ENCODE results near the gene HRH2. TPM values are rescaled to one million over a fixed set of nuclear protein-coding genes. Genes with fewer than 3 reads are reported as not detected.

HRH2 gene
- polyA plus RNA-seq, 2 donors, result 0.18 to 0.40 TPM

- H3K9me3 ChIP-seq (ENCODE audit: control insufficient read depth in 2 of 2, insufficient read depth in 1 of 2, low read depth in 1 of 2, low read length in 1 of 2), result peaks cover 0 to 8% of the 10 kb centered on the region in 2 donors
- no peaks in the 10 kb centered on the region for H3K36me3 ChIP-seq (ENCODE audit: control insufficient read depth in 2 of 2, insufficient read depth in 2 of 2, low read length in 1 of 2)
- no peak overlapping the region for H3K27ac ChIP-seq (ENCODE audit: low read depth in 2 of 2, low read length in 1 of 2)
- 70 to 72% methylated on average over 3 of the region's 3 CpGs for WGBS, 2 donors
- H3K27me3 ChIP-seq (ENCODE audit: control insufficient read depth in 1 of 2, insufficient read depth in 2 of 2, low read length in 2 of 2), result no peaks in the 10 kb centered on the region
- no peaks in the 10 kb centered on the region for H3K4me1 ChIP-seq (ENCODE audit: control insufficient read depth in 2 of 2, insufficient read depth in 2 of 2, low read length in 1 of 2)
- H3K4me3 ChIP-seq (ENCODE audit: low read depth in 1 of 2, low read length in 2 of 2), result no peak overlapping the region
Observed at GRCh38 chr5:175731172-175731571, 73.3 kb downstream of the HRH2 start.

GRCh38 chr5:175731756-175732465 is 74.0 kb downstream of the HRH2 start:
- Histone ChIP-seq H3K27me3 (ENCODE audit: control insufficient read depth in 1 of 2, insufficient read depth in 2 of 2, low read length in 2 of 2) (no peaks in the 10 kb centered on the region), H3K4me1 (ENCODE audit: control insufficient read depth in 2 of 2, insufficient read depth in 2 of 2, low read length in 1 of 2) (no peaks in the 10 kb centered on the region), H3K4me3 (ENCODE audit: low read depth in 1 of 2, low read length in 2 of 2) (no peak overlapping the region), H3K9me3 (ENCODE audit: control insufficient read depth in 2 of 2, insufficient read depth in 1 of 2, low read depth in 1 of 2, low read length in 1 of 2) (peaks cover 0 to 8% of the 10 kb centered on the region in 2 donors), H3K27ac (ENCODE audit: low read depth in 2 of 2, low read length in 1 of 2) (no peak overlapping the region), H3K36me3 (ENCODE audit: control insufficient read depth in 2 of 2, insufficient read depth in 2 of 2, low read length in 1 of 2) (no peaks in the 10 kb centered on the region)
- WGBS, 2 donors, result 67 to 72% methylated on average over 4 of the region's 4 CpGs

- Histone ChIP-seq H3K4me1 (ENCODE audit: control insufficient read depth in 2 of 2, insufficient read depth in 2 of 2, low read length in 1 of 2) (no peaks in the 10 kb centered on the region), H3K9me3 (ENCODE audit: control insufficient read depth in 2 of 2, insufficient read depth in 1 of 2, low read depth in 1 of 2, low read length in 1 of 2) (peaks cover 0 to 6% of the 10 kb centered on the region in 2 donors), H3K36me3 (ENCODE audit: control insufficient read depth in 2 of 2, insufficient read depth in 2 of 2, low read length in 1 of 2) (no peaks in the 10 kb centered on the region), H3K27me3 (ENCODE audit: control insufficient read depth in 1 of 2, insufficient read depth in 2 of 2, low read length in 2 of 2) (no peaks in the 10 kb centered on the region), H3K4me3 (ENCODE audit: low read depth in 1 of 2, low read length in 2 of 2) (no peak overlapping the region), H3K27ac (ENCODE audit: low read depth in 2 of 2, low read length in 1 of 2) (no peak overlapping the region)
- WGBS, 2 donors, result 80 to 83% methylated on average over 6 of the region's 6 CpGs
Observed at GRCh38 chr5:175733017-175733416, 75.1 kb downstream of the HRH2 start.

- Histone ChIP-seq H3K27ac (ENCODE audit: low read depth in 2 of 2, low read length in 1 of 2) (no peak overlapping the region), H3K27me3 (ENCODE audit: control insufficient read depth in 1 of 2, insufficient read depth in 2 of 2, low read length in 2 of 2) (no peaks in the 10 kb centered on the region), H3K36me3 (ENCODE audit: control insufficient read depth in 2 of 2, insufficient read depth in 2 of 2, low read length in 1 of 2) (no peaks in the 10 kb centered on the region), H3K4me3 (ENCODE audit: low read depth in 1 of 2, low read length in 2 of 2) (no peak overlapping the region), H3K4me1 (ENCODE audit: control insufficient read depth in 2 of 2, insufficient read depth in 2 of 2, low read length in 1 of 2) (no peaks in the 10 kb centered on the region), H3K9me3 (ENCODE audit: control insufficient read depth in 2 of 2, insufficient read depth in 1 of 2, low read depth in 1 of 2, low read length in 1 of 2) (peaks cover 0 to 6% of the 10 kb centered on the region in 2 donors)
- WGBS, 2 donors, result 85 to 90% methylated on average over 14 of the region's 14 CpGs
Observed at GRCh38 chr5:175734016-175734415, 76.1 kb downstream of the HRH2 start.

DNA sequence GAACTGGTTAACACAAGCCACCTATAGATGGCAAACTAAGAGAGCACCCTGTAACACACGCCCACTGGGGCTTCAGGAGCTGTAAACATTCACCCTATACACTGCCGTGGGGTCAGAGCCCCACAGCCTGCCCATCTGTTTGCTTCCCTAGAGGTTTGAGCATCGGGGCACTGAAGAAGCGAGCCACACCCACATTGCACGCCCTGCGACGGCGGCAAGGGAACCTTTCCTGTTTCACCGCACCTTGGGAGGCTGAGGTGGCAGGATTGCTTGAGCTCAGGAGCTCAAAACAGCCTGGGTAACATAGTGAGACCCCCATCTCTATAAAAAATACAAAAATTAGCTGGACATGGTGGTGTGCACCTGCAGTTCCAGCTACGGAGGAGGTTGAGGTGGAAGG is 76.6 kb downstream of the HRH2 start:
- H3K27ac ChIP-seq (ENCODE audit: low read depth in 2 of 2, low read length in 1 of 2), result no peak overlapping the region

DNA sequence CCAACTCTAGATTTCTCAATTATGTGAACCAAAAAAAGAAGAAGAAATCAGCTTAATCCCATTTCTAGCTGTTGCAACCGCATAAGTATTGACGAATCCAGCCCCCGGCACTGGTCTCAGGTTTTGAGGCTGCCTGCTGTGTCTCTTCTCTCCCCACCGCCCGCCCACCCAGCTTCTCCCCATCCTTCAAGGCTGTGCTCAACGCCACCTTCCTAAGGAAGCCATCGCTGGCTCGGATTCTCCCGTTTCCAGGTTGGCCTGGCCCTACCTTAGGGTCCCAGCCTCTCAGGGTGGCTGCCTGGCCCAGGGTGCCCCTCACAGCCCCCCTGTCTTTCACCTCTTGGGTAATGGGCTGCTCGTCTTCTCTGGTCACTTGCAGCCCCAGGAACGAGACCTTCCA is 77.8 kb downstream of the HRH2 start:
- no peaks in the 10 kb centered on the region for H3K4me1 ChIP-seq (ENCODE audit: control insufficient read depth in 2 of 2, insufficient read depth in 2 of 2, low read length in 1 of 2)
- no peak overlapping the region for H3K27ac ChIP-seq (ENCODE audit: low read depth in 2 of 2, low read length in 1 of 2)
- no peaks in the 10 kb centered on the region for H3K27me3 ChIP-seq (ENCODE audit: control insufficient read depth in 1 of 2, insufficient read depth in 2 of 2, low read length in 2 of 2)
- H3K4me3 ChIP-seq (ENCODE audit: low read depth in 1 of 2, low read length in 2 of 2), result no peak overlapping the region
- peaks cover 0 to 6% of the 10 kb centered on the region in 2 donors for H3K9me3 ChIP-seq (ENCODE audit: control insufficient read depth in 2 of 2, insufficient read depth in 1 of 2, low read depth in 1 of 2, low read length in 1 of 2)
- no peaks in the 10 kb centered on the region for H3K36me3 ChIP-seq (ENCODE audit: control insufficient read depth in 2 of 2, insufficient read depth in 2 of 2, low read length in 1 of 2)
- WGBS, 2 donors, result 82 to 87% methylated on average over 11 of the region's 11 CpGs

More for the DNA sequence above, 76.6 kb downstream of the HRH2 start:
- Histone ChIP-seq H3K4me3 (ENCODE audit: low read depth in 1 of 2, low read length in 2 of 2) (no peak overlapping the region), H3K27me3 (ENCODE audit: control insufficient read depth in 1 of 2, insufficient read depth in 2 of 2, low read length in 2 of 2) (no peaks in the 10 kb centered on the region), H3K4me1 (ENCODE audit: control insufficient read depth in 2 of 2, insufficient read depth in 2 of 2, low read length in 1 of 2) (no peaks in the 10 kb centered on the region), H3K9me3 (ENCODE audit: control insufficient read depth in 2 of 2, insufficient read depth in 1 of 2, low read depth in 1 of 2, low read length in 1 of 2) (peaks cover 0 to 6% of the 10 kb centered on the region in 2 donors), H3K36me3 (ENCODE audit: control insufficient read depth in 2 of 2, insufficient read depth in 2 of 2, low read length in 1 of 2) (no peaks in the 10 kb centered on the region)
- 73 to 77% methylated on average over 10 of the region's 10 CpGs for WGBS, 2 donors

GRCh38 chr5:175736652-175737051 is 78.8 kb downstream of the HRH2 start:
- 76 to 81% methylated on average over 4 of the region's 4 CpGs for WGBS, 2 donors
- Histone ChIP-seq H3K9me3 (ENCODE audit: control insufficient read depth in 2 of 2, insufficient read depth in 1 of 2, low read depth in 1 of 2, low read length in 1 of 2) (peaks cover 0 to 6% of the 10 kb centered on the region in 2 donors), H3K27ac (ENCODE audit: low read depth in 2 of 2, low read length in 1 of 2) (no peak overlapping the region), H3K36me3 (ENCODE audit: control insufficient read depth in 2 of 2, insufficient read depth in 2 of 2, low read length in 1 of 2) (no peaks in the 10 kb centered on the region), H3K27me3 (ENCODE audit: control insufficient read depth in 1 of 2, insufficient read depth in 2 of 2, low read length in 2 of 2) (no peaks in the 10 kb centered on the region), H3K4me1 (ENCODE audit: control insufficient read depth in 2 of 2, insufficient read depth in 2 of 2, low read length in 1 of 2) (no peaks in the 10 kb centered on the region), H3K4me3 (ENCODE audit: low read depth in 1 of 2, low read length in 2 of 2) (no peak overlapping the region)

DNA sequence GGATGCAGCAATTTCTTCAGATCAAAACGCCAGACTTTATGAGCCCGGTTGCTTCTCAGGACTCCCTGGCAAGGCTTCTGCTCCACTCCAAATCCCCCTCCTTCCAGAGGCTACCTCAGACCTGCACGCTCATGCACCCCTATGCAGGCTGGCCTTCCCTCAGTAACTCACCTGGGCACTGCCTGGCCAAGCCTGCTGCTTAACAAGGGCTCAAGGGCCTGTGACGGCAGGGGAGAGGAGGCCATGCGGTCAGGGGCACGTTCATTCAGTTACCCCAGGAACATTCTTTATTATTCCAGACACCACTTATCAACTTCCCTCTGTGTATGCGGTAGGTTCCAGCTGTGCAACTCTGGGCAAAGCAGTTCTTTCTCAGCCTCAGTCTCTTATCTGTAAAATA is 79.6 kb downstream of the HRH2 start:
- H3K36me3 ChIP-seq (ENCODE audit: control insufficient read depth in 2 of 2, insufficient read depth in 2 of 2, low read length in 1 of 2), result no peaks in the 10 kb centered on the region
- H3K27ac ChIP-seq (ENCODE audit: low read depth in 2 of 2, low read length in 1 of 2), result no peak overlapping the region
- H3K9me3 ChIP-seq (ENCODE audit: control insufficient read depth in 2 of 2, insufficient read depth in 1 of 2, low read depth in 1 of 2, low read length in 1 of 2), result peaks cover 0 to 9% of the 10 kb centered on the region in 2 donors
- H3K4me3 ChIP-seq (ENCODE audit: low read depth in 1 of 2, low read length in 2 of 2), result no peak overlapping the region
- no peaks in the 10 kb centered on the region for H3K4me1 ChIP-seq (ENCODE audit: control insufficient read depth in 2 of 2, insufficient read depth in 2 of 2, low read length in 1 of 2)
- H3K27me3 ChIP-seq (ENCODE audit: control insufficient read depth in 1 of 2, insufficient read depth in 2 of 2, low read length in 2 of 2), result no peaks in the 10 kb centered on the region
- WGBS, 2 donors, result 71 to 75% methylated on average over 7 of the region's 7 CpGs

DNA sequence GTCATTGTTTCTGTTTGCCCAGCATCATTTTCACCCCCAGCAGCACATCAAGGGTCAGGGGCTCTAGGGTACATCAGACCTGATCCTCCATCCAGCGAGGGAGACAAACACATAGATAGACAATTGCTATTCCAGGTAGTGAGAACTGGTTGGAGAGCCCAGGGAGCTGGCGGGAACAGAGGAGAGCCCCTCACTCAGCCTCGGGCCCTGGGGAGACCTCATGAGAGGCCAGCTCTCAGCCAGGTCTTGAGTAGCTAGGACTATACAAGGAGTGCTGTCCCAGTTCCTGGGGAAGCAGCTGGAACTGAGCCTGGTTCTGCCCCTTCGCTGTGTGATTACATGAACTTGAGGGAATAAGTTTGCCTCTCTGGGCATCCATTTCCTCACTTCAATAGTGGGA is 80.3 kb downstream of the HRH2 start:
- Histone ChIP-seq H3K9me3 (ENCODE audit: control insufficient read depth in 2 of 2, insufficient read depth in 1 of 2, low read depth in 1 of 2, low read length in 1 of 2) (peaks cover 0 to 7% of the 10 kb centered on the region in 2 donors), H3K36me3 (ENCODE audit: control insufficient read depth in 2 of 2, insufficient read depth in 2 of 2, low read length in 1 of 2) (no peaks in the 10 kb centered on the region), H3K27me3 (ENCODE audit: control insufficient read depth in 1 of 2, insufficient read depth in 2 of 2, low read length in 2 of 2) (no peaks in the 10 kb centered on the region), H3K4me3 (ENCODE audit: low read depth in 1 of 2, low read length in 2 of 2) (no peak overlapping the region), H3K4me1 (ENCODE audit: control insufficient read depth in 2 of 2, insufficient read depth in 2 of 2, low read length in 1 of 2) (no peaks in the 10 kb centered on the region), H3K27ac (ENCODE audit: low read depth in 2 of 2, low read length in 1 of 2) (no peak overlapping the region)
- 83 to 90% methylated on average over 4 of the region's 4 CpGs for WGBS, 2 donors

DNA sequence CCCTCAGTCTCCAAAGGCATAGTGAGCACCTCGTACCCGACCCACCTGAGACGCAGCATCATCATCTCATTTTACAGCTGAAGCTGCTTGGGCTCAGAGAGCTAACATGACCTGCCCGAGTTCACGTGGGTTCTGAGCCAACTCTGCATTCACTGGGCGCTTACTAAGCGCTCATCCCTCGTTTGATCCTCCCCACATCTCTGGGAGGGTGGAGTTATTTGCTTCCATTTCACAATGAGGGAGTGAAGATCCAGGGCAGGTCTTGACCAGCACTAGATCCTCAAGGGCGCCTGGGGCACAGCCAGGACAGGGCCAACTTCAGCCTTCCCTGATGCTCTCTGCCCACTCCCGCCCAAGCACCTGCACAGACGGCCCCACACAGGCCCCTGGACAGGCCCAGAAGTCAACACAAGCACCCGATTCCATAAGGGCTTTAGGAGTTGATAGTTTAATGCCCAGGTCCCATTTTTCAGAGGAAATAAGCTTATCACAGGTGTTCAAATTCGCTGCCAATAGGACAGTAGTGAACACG is 80.8 kb downstream of the HRH2 start:
- Histone ChIP-seq H3K36me3 (ENCODE audit: control insufficient read depth in 2 of 2, insufficient read depth in 2 of 2, low read length in 1 of 2) (no peaks in the 10 kb centered on the region), H3K4me3 (ENCODE audit: low read depth in 1 of 2, low read length in 2 of 2) (no peak overlapping the region), H3K9me3 (ENCODE audit: control insufficient read depth in 2 of 2, insufficient read depth in 1 of 2, low read depth in 1 of 2, low read length in 1 of 2) (peaks cover 0 to 3% of the 10 kb centered on the region in 2 donors), H3K4me1 (ENCODE audit: control insufficient read depth in 2 of 2, insufficient read depth in 2 of 2, low read length in 1 of 2) (no peaks in the 10 kb centered on the region), H3K27me3 (ENCODE audit: control insufficient read depth in 1 of 2, insufficient read depth in 2 of 2, low read length in 2 of 2) (no peaks in the 10 kb centered on the region), H3K27ac (ENCODE audit: low read depth in 2 of 2, low read length in 1 of 2) (no peak overlapping the region)
- 49 to 62% methylated on average over 14 of the region's 14 CpGs for WGBS, 2 donors
